B cell (primary cell): ENCODE results near the gene APOBEC3C. TPM values are rescaled to one million over a fixed set of nuclear protein-coding genes. Genes with fewer than 3 reads are reported as not detected.

Experiments used
- ATAC-seq: fragments of 200-7000 bp; cut with Tn5 transposase; one replicate; pipeline ENCODE4 v1.10.0; 2021; ENCODE audit warnings: low read depth, mild to moderate bottlenecking, moderate number of reproducible peaks, moderate library complexity
- CTCF ChIA-PET: fragments of 350-600 bp; sonication (Branson Sonifier 250); formaldehyde crosslinking; loops from one replicate; lab custom pipeline; 2021; ENCODE audit warnings: antibody characterized with exemption, inconsistent platforms; lab: Charles Lee
- POLR2A ChIA-PET: fragments of 350-600 bp; sonication (Branson Sonifier 250); formaldehyde crosslinking; loops from one replicate; lab custom pipeline; 2021; ENCODE audit warnings: antibody characterized with exemption; lab: Charles Lee
- DNase-seq: peaks from one replicate; pipeline ENCODE4 v3.0.0; 2013
- H2AFZ ChIP-seq: 2 replicates; pipeline ENCODE4 v1.6.1; 2012; ENCODE audit warnings: mild to moderate bottlenecking, low read depth, low read length; ENCODE audit not compliant: insufficient read depth, poor library complexity, severe bottlenecking
- H3K27ac ChIP-seq, 2 donors: 1 replicate in 1 of 2; 2 replicates in 1 of 2; pipeline ENCODE4 v1.5.1; 2012 to 2013; ENCODE audit warnings: low read length in 2 of 2, mild to moderate bottlenecking in 2 of 2, moderate library complexity in 1 of 2
- H3K27me3 ChIP-seq, 4 experiments: fragments of 200-600 bp in 1 of 4; sonication (generic) in 1 of 4; replicated peaks in 1 of 4; 1 replicate in 2 of 4; 2 replicates in 2 of 4; pipeline versions ENCODE4 v1.6.1 to v1.7.0; 2013 to 2016; ENCODE audit warnings: low read length in 3 of 4, mild to moderate bottlenecking in 2 of 4, mixed read lengths in 1 of 4, moderate library complexity in 1 of 4; ENCODE audit not compliant: insufficient read depth in 4 of 4, control insufficient read depth in 3 of 4; ENCODE audit errors: control extremely low read depth in 1 of 4
- H3K36me3 ChIP-seq, 2 experiments: replicated peaks in 1 of 2; 1 replicate in 1 of 2; 2 replicates in 1 of 2; pipeline versions ENCODE4 v1.6.1 to v1.7.1; 2013; ENCODE audit warnings: low read length in 1 of 2; ENCODE audit not compliant: insufficient read depth in 2 of 2, control insufficient read depth in 1 of 2; ENCODE audit errors: control extremely low read depth in 1 of 2, extremely low read depth in 1 of 2
- H3K4me1 ChIP-seq, 2 donors: fragments of 200-600 bp in 1 of 2; sonication (generic) in 1 of 2; 1 replicate in 1 of 2; 2 replicates in 1 of 2; pipeline versions ENCODE4 v1.5.1 to v1.6.1; 2013 to 2017; ENCODE audit warnings: low read length in 2 of 2; ENCODE audit not compliant: control insufficient read depth in 2 of 2, insufficient read depth in 2 of 2
- H3K4me2 ChIP-seq: replicated peaks from 2 replicates; pipeline ENCODE3; 2012; ENCODE audit warnings: mild to moderate bottlenecking, low read depth, low read length; ENCODE audit not compliant: poor library complexity, severe bottlenecking
- H3K4me3 ChIP-seq, 5 experiments: fragments of 200-600 bp in 1 of 5; sonication (generic) in 1 of 5; 1 replicate in 3 of 5; 2 replicates in 2 of 5; pipeline versions ENCODE4 v1.5.1 to v1.7.0; 2011 to 2016; ENCODE audit warnings: low read length in 4 of 5, mild to moderate bottlenecking in 4 of 5, low read depth in 2 of 5, control low read depth in 1 of 5, moderate library complexity in 1 of 5; ENCODE audit not compliant: insufficient read depth in 1 of 5; ENCODE audit errors: control extremely low read depth in 1 of 5, extremely low read depth in 1 of 5
- H3K79me2 ChIP-seq: fragments of 200-600 bp; sonication (generic); one replicate; pipeline ENCODE4 v1.6.0; 2016; ENCODE audit warnings: low read length; ENCODE audit not compliant: control insufficient read depth, insufficient read depth
- H3K9ac ChIP-seq: fragments of 200-600 bp; sonication (generic); 2 replicates; pipeline ENCODE4 v1.6.1; 2017; ENCODE audit warnings: mild to moderate bottlenecking, low read length, moderate library complexity
- H3K9me3 ChIP-seq, 3 donors: one replicate each; pipeline versions ENCODE4 v1.6.1 to v1.7.1; 2013; ENCODE audit warnings: low read length in 2 of 3; ENCODE audit not compliant: control insufficient read depth in 2 of 3, insufficient read depth in 1 of 3; ENCODE audit errors: control extremely low read depth in 1 of 3
- H4K20me1 ChIP-seq: 2 replicates; pipeline ENCODE4 v1.6.0; 2012; ENCODE audit warnings: mild to moderate bottlenecking, low read length; ENCODE audit not compliant: insufficient read depth, control insufficient read depth, poor library complexity, severe bottlenecking
- H3K27ac Mint-ChIP-seq: one replicate; pipeline ENCODE4 v1.8.0; 2021; ENCODE audit warnings: mixed read lengths
- H3K27me3 Mint-ChIP-seq: one replicate; pipeline ENCODE4 v1.8.0; 2021; ENCODE audit warnings: mixed read lengths
- H3K4me1 Mint-ChIP-seq: one replicate; pipeline ENCODE4 v1.8.0; 2021; ENCODE audit warnings: mixed read lengths
- H3K4me3 Mint-ChIP-seq: one replicate; pipeline ENCODE4 v1.8.0; 2021; ENCODE audit warnings: mixed read lengths
- H3K9me3 Mint-ChIP-seq: one replicate; pipeline ENCODE4 v1.8.0; 2022; ENCODE audit warnings: mixed read lengths; ENCODE audit not compliant: insufficient read depth
- CTCF ChIP-seq: fragments of 200-600 bp; IDR thresholded peaks from one replicate; pipeline ENCODE4 v1.8.0; 2022; ENCODE audit warnings: antibody characterized with exemption, mild to moderate bottlenecking
- EZH2 ChIP-seq: IDR thresholded peaks from 2 replicates; pipeline ENCODE4 v1.6.1; 2012; ENCODE audit warnings: borderline replicate concordance, low read depth, mild to moderate bottlenecking, moderate library complexity, low read length; ENCODE audit not compliant: insufficient read depth, poor library complexity, severe bottlenecking
- WGBS: methylation state at CpG from one replicate; pipeline ENCODE4 v1.1.5; 2013; ENCODE audit warnings: missing lambda C conversion rate; ENCODE audit not compliant: insufficient coverage; 5-methylcytosine and 5-hydroxymethylcytosine counted together
- intact Hi-C: fragments of 100-400 bp; cut with micrococcal nuclease; formaldehyde crosslinking; loops from one replicate; pipeline ENCODE4 v1.10.0; 2022
- polyA plus RNA-seq: library from polyadenylated mRNA; depleted of rRNA; stranded (reverse); fragments of >200 nt; gene quantifications from 2 replicates; pipeline ENCODE4 v1.2.3, GENCODE V29; 2012
- total RNA-seq, 2 donors: library from RNA; stranded (reverse); fragments of 120-200 nt in 1 of 2; gene quantifications; 1 replicate in 1 of 2; 2 replicates in 1 of 2; pipeline versions ENCODE4 v1.2.3 to v1.2.4, GENCODE V29; 2013 to 2022

Gene APOBEC3C
- total and polyA plus RNA-seq, 2 donors (not counting 1 experiment from before 2014, with no cell fraction given) = 45.5 to 107 TPM

GRCh38 chr22:38986629-38987028 lies 27.4 kb upstream of the APOBEC3C start:
- no peak for ATAC-seq
- WGBS = 96% methylated on average over 3 of the region's 3 CpGs

More at GRCh38 chr22:38986629-38987028, 27.4 kb upstream of the APOBEC3C start:
- Histone ChIP-seq H3K4me3 (no peak overlapping the region), H3K9ac (no peak overlapping the region), H3K27ac (no peak overlapping the region), H3K36me3 (no peaks in the 10 kb centered on the region), H3K27me3 (no peaks in the 10 kb centered on the region), H2AFZ (no peak overlapping the region), H3K79me2 (no peaks in the 10 kb centered on the region), H3K9me3 (peaks cover 2 to 23% (median 3%) of the 10 kb centered on the region in 3 donors), H3K4me1 (peaks cover 11 to 44% of the 10 kb centered on the region in 2 donors), H3K4me2 (no peak overlapping the region), H4K20me1 (no peaks in the 10 kb centered on the region)
- Mint-ChIP-seq H3K4me1 (peaks cover 52% of the 10 kb centered on the region), H3K4me3 (peak overlapping the region; percentile 32), H3K9me3 (peaks cover 3% of the 10 kb centered on the region), H3K27me3 (no peaks in the 10 kb centered on the region), H3K27ac (peak overlapping the region; percentile 68)
- intact Hi-C loops = no loop called here
- DNase-seq = no peak
- ChIA-PET CTCF (no interaction called here), POLR2A (no interaction called here)
- no peak for TF ChIP-seq CTCF
- no peak for TF ChIP-seq EZH2
